A673 (cell line): ENCODE data around the gene NID1. TPM values are rescaled to one million over a fixed set of nuclear protein-coding genes. Genes with fewer than 3 reads are reported as not detected.

Experiments
- BruUV-seq: library from RNA; stranded (reverse); fragments of 400-500 nt; replicated peaks from 2 replicates; lab custom pipeline; 2021; lab: Mats Ljungman, UMichigan
- CTCF ChIA-PET: fragments of 300-600 bp; sonication (Branson Sonifier 250); formaldehyde crosslinking; loops from one replicate; lab custom pipeline; 2022; ENCODE audit warnings: antibody characterized with exemption; lab: Charles Lee
- POLR2A ChIA-PET: fragments of 300-600 bp; sonication (Branson Sonifier 250); formaldehyde crosslinking; loops from one replicate; lab custom pipeline; 2022; ENCODE audit warnings: antibody characterized with exemption; ENCODE audit not compliant: low non-redundant PET; lab: Charles Lee
- DNase-seq: peaks from one replicate; pipeline ENCODE4 v3.0.0-alpha.2; 2015; ENCODE audit warnings: low spot score
- H3K27ac ChIP-seq: fragments of 200-600 bp; sonication (generic); 2 replicates; pipeline ENCODE4 v1.5.1; 2016; ENCODE audit warnings: mixed run types, low read depth, mild to moderate bottlenecking, mixed read lengths, antibody characterized with exemption, low read length; ENCODE audit not compliant: poor library complexity, severe bottlenecking
- H3K27me3 ChIP-seq: fragments of 200-600 bp; sonication (generic); replicated peaks from 2 replicates; pipeline ENCODE4 v1.6.1; 2017; ENCODE audit warnings: mixed run types, low read depth, mild to moderate bottlenecking, mixed read lengths, antibody characterized with exemption, low read length; ENCODE audit not compliant: insufficient read depth, poor library complexity
- H3K36me3 ChIP-seq: fragments of 200-600 bp; sonication (generic); 2 replicates; pipeline ENCODE4 v1.6.1; 2016; ENCODE audit warnings: mixed run types, mild to moderate bottlenecking, mixed read lengths, antibody characterized with exemption, low read length; ENCODE audit not compliant: insufficient read depth, poor library complexity, severe bottlenecking
- H3K4me1 ChIP-seq: fragments of 200-600 bp; sonication (generic); 2 replicates; pipeline ENCODE4 v1.6.1; 2017; ENCODE audit warnings: mixed run types, mild to moderate bottlenecking, mixed read lengths, antibody characterized with exemption, low read length; ENCODE audit not compliant: insufficient read depth, poor library complexity, severe bottlenecking
- H3K4me3 ChIP-seq: fragments of 200-600 bp; sonication (generic); 2 replicates; pipeline ENCODE4 v1.5.1; 2016; ENCODE audit warnings: low read depth, mixed run types, mild to moderate bottlenecking, mixed read lengths, low read length; ENCODE audit not compliant: poor library complexity, severe bottlenecking
- H3K9me3 ChIP-seq: fragments of 200-600 bp; sonication (generic); 2 replicates; pipeline ENCODE4 v1.6.1; 2016; ENCODE audit warnings: mixed run types, low read depth, mild to moderate bottlenecking, mixed read lengths, antibody characterized with exemption, low read length; ENCODE audit not compliant: poor library complexity, severe bottlenecking
- CTCF ChIP-seq: fragments of 300-800, 200-600 bp; sonication (generic); conservative IDR thresholded peaks from 2 replicates; pipeline ENCODE4 v1.5.1; 2017; ENCODE audit warnings: low read depth, mild to moderate bottlenecking, antibody characterized with exemption, low read length, moderate library complexity, mixed read lengths
- EZH2 ChIP-seq: fragments of 200-600 bp; sonication (generic); IDR thresholded peaks from 2 replicates; pipeline ENCODE4 v1.6.1; 2017; ENCODE audit warnings: borderline replicate concordance, low read depth, mild to moderate bottlenecking, mixed read lengths, antibody characterized with exemption, low read length; ENCODE audit not compliant: poor library complexity, severe bottlenecking
- intact Hi-C: fragments of 100-400 bp; cut with micrococcal nuclease; formaldehyde crosslinking; loops from one replicate; pipeline ENCODE4 v1.10.0; 2022; ENCODE audit not compliant: unreplicated experiment
- total RNA-seq: library from RNA; stranded (reverse); gene quantifications from 2 replicates; pipeline ENCODE4 v1.2.3, GENCODE V29; 2021

Gene NID1
- total RNA-seq, 1 experiment from 2014 or later, result 0.64 TPM

GRCh38 chr1:235992868-235993267 lies 72.0 kb downstream of the NID1 start:
- intact Hi-C loops, result no loop called here
- no peaks in the 10 kb centered on the region for H3K4me1 ChIP-seq
- CTCF ChIA-PET, result no interaction called here
- no peaks in the 10 kb centered on the region for H3K27me3 ChIP-seq
- POLR2A ChIA-PET, result no interaction called here
- DNase-seq, result no peak
- H3K27ac ChIP-seq, result no peak overlapping the region
- no TSS peak for BruUV-seq
- H3K4me3 ChIP-seq, result no peak overlapping the region
- TF ChIP-seq CTCF, result no peak
- TF ChIP-seq EZH2, result no peak
- no peaks in the 10 kb centered on the region for H3K36me3 ChIP-seq
- H3K9me3 ChIP-seq, result no peaks in the 10 kb centered on the region

- Histone ChIP-seq H3K4me3 (no peak overlapping the region), H3K27ac (no peak overlapping the region), H3K9me3 (no peaks in the 10 kb centered on the region), H3K4me1 (no peaks in the 10 kb centered on the region), H3K36me3 (no peaks in the 10 kb centered on the region), H3K27me3 (no peaks in the 10 kb centered on the region)
- no peak for TF ChIP-seq EZH2
- no peak for TF ChIP-seq CTCF
- ChIA-PET POLR2A (no interaction called here), CTCF (no interaction called here)
- intact Hi-C loops, result no loop called here
- no peak for DNase-seq
- no TSS peak for BruUV-seq
These were observed 72.5 kb downstream of the NID1 start for GRCh38 chr1:235992346-235992745.

GRCh38 chr1:235990330-235990795 lies 74.5 kb downstream of the NID1 start:
- TF ChIP-seq EZH2, result no peak
- POLR2A ChIA-PET, result no interaction called here
- DNase-seq, result no peak
- Histone ChIP-seq H3K9me3 (no peaks in the 10 kb centered on the region), H3K4me1 (no peaks in the 10 kb centered on the region), H3K36me3 (no peaks in the 10 kb centered on the region), H3K4me3 (no peak overlapping the region), H3K27me3 (no peaks in the 10 kb centered on the region), H3K27ac (no peak overlapping the region)
- CTCF ChIA-PET, result no interaction called here
- no TSS peak for BruUV-seq
- intact Hi-C loops, result no loop called here

GRCh38 chr1:235989105-235989504 lies 75.8 kb downstream of the NID1 start:
- no TSS peak for BruUV-seq
- DNase-seq, result no peak
- intact Hi-C loops, result no loop called here
- ChIA-PET POLR2A (no interaction called here), CTCF (no interaction called here)
- no peaks in the 10 kb centered on the region for H3K27me3 ChIP-seq
- no peak for TF ChIP-seq EZH2
- no peak for TF ChIP-seq CTCF
- H3K27ac ChIP-seq, result no peak overlapping the region
- H3K36me3 ChIP-seq, result no peaks in the 10 kb centered on the region
- H3K4me3 ChIP-seq, result no peak overlapping the region
- H3K9me3 ChIP-seq, result no peaks in the 10 kb centered on the region
- no peaks in the 10 kb centered on the region for H3K4me1 ChIP-seq
